Uterus (tissue), 4 donors: ENCODE data around the gene LINC00632. TPM values are rescaled to one million over a fixed set of nuclear protein-coding genes. Genes with fewer than 3 reads are reported as not detected.
"Not testable (repeated sequence)": the region's sequence is repeated elsewhere in the genome, so short reads cannot be mapped to it uniquely, and the experiment has no call there.

Source experiments
- DNase-seq, 2 donors: peaks; one replicate each; pipeline ENCODE4 v3.0.0-alpha.2; 2019 to 2020
- H3K27ac ChIP-seq, 2 donors: fragments of 200-600 bp; sonication (generic); 1 replicate in 1 of 2; 2 replicates in 1 of 2; pipeline ENCODE4 v1.5.1; 2016 to 2018
- H3K27me3 ChIP-seq, 2 donors: fragments of 200-600 bp; sonication (generic); one replicate each; pipeline ENCODE4 v1.5.1; 2018 to 2019; ENCODE audit warnings: control low read depth in 1 of 2
- H3K36me3 ChIP-seq, 2 donors: fragments of 200-600 bp; sonication (generic); one replicate each; pipeline ENCODE4 v1.5.1; 2019; ENCODE audit warnings: control low read depth in 1 of 2
- H3K4me1 ChIP-seq, 2 donors: fragments of 200-600 bp; sonication (generic); one replicate each; pipeline ENCODE4 v1.5.1; 2018 to 2019; ENCODE audit warnings: control low read depth in 1 of 2
- H3K4me3 ChIP-seq, 2 donors: fragments of 200-600 bp; sonication (generic); 1 replicate in 1 of 2; 2 replicates in 1 of 2; pipeline ENCODE4 v1.5.1; 2018 to 2019; ENCODE audit warnings: mild to moderate bottlenecking in 1 of 2
- H3K9me3 ChIP-seq, 2 donors: fragments of 200-600 bp; sonication (generic); one replicate each; pipeline ENCODE4 v1.5.1; 2019; ENCODE audit warnings: control low read depth in 1 of 2
- POLR2A ChIP-seq, 2 donors: fragments of 450-650 bp; IDR thresholded peaks; one replicate each; pipeline ENCODE4 v1.6.1; 2016; ENCODE audit warnings: antibody characterized with exemption in 2 of 2, mild to moderate bottlenecking in 1 of 2, moderate library complexity in 1 of 2
- intact Hi-C: fragments of 100-400 bp; cut with DNase I; formaldehyde crosslinking; loops from one replicate; pipeline ENCODE4 v1.15.1; 2023; ENCODE audit warnings: low total_unique reads
- total RNA-seq, 4 donors: library from RNA; depleted of rRNA in 3 of 4; stranded (reverse); fragments of >200 nt in 3 of 4; gene quantifications; one replicate each; pipeline versions ENCODE4 v1.1.0 to v1.2.4, GENCODE V29; 2014 to 2023
- TF ChIP-seq, protein P1 (sequence below), 4 experiments: fragments of 200-600 bp in 2 of 4; fragments of 450-650 bp in 2 of 4; sonication (generic) in 2 of 4; IDR thresholded peaks; one replicate each; pipeline ENCODE4 v1.5.1; 2016 to 2019; ENCODE audit warnings: antibody characterized with exemption in 4 of 4, mild to moderate bottlenecking in 2 of 4, moderate library complexity in 1 of 4
- donor health status: DM: yes; HTN: yes; CAD: no.

Gene LINC00632
- 100 to 1,000 TPM in 1 of 4 donors, 10 to 100 TPM in 3; 14.4 to 228 (median 32.4) TPM for total RNA-seq

DNA sequence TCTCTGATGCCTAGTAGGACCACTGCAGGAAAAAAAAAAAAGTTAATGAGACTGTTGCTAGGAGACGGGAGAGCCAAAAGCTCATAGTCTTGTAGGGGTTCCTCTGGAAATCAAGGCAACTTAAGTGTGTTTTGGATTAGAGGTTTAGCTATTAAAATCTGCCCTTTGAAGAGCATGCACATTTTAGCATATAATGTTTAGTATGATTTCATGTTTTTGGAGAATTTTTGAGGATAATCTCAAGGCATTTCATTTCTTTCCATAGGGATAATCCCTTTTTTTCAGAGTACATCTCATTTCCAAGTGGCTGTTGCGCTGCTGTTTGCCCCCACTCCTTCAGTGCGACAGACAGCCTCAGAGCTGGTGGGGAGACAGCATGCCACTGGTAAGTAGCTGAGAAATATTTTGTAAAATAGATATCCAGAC, at the start of gene LINC00632:
Gene LINC00632 (plus strand): TSS at position 339 of the 426 bp plus-strand sequence.
- intact Hi-C loops, result no loop called here
- Histone ChIP-seq H3K27ac (no peak within 1 kb of the TSS), H3K9me3 (no peaks in the 10 kb centered on the region), H3K36me3 (no peaks in the 10 kb centered on the region), H3K4me1 (no peaks in the 10 kb centered on the region), H3K27me3 (peaks cover 0 to 3% of the 10 kb centered on the region in 2 donors), H3K4me3 (no peak within 1 kb of the TSS)
- TF ChIP-seq POLR2A (IDR thresholded peaks at IDR 0.05), result no peak
- TF ChIP-seq, protein P1, sequence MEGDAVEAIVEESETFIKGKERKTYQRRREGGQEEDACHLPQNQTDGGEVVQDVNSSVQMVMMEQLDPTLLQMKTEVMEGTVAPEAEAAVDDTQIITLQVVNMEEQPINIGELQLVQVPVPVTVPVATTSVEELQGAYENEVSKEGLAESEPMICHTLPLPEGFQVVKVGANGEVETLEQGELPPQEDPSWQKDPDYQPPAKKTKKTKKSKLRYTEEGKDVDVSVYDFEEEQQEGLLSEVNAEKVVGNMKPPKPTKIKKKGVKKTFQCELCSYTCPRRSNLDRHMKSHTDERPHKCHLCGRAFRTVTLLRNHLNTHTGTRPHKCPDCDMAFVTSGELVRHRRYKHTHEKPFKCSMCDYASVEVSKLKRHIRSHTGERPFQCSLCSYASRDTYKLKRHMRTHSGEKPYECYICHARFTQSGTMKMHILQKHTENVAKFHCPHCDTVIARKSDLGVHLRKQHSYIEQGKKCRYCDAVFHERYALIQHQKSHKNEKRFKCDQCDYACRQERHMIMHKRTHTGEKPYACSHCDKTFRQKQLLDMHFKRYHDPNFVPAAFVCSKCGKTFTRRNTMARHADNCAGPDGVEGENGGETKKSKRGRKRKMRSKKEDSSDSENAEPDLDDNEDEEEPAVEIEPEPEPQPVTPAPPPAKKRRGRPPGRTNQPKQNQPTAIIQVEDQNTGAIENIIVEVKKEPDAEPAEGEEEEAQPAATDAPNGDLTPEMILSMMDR (IDR thresholded peaks at IDR 0.05), result no peak
- no peak for DNase-seq

DNA sequence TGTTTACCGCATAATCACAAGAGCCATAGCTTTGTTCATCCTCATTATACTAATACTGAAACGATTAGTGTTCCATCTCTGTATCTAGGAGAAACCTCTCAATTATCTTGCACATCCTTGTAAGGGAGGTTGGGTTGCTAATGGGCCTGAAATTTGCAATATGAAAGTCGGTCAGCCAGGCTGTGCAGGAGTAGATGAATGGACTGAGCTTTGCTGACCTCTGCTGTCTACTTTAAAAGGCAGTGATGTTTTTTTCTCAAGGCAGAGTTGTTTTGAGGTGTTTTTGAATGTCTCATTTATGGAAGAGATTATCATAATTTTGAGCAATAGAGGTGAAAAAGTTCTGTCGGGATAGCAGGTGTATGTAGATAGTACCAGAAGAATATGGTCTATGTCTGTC, 47.9 kb upstream of the LINC00632 start:
- TF ChIP-seq, protein P1 (IDR thresholded peaks at IDR 0.05), result no peak
- TF ChIP-seq POLR2A (IDR thresholded peaks at IDR 0.05), result no peak
- Histone ChIP-seq H3K9me3 (no peaks in the 10 kb centered on the region), H3K27me3 (no peaks in the 10 kb centered on the region), H3K4me3 (no peak overlapping the region), H3K27ac (no peak overlapping the region), H3K4me1 (no peaks in the 10 kb centered on the region), H3K36me3 (no peaks in the 10 kb centered on the region)
- intact Hi-C loops, result no loop called here
- no peak for DNase-seq

DNA sequence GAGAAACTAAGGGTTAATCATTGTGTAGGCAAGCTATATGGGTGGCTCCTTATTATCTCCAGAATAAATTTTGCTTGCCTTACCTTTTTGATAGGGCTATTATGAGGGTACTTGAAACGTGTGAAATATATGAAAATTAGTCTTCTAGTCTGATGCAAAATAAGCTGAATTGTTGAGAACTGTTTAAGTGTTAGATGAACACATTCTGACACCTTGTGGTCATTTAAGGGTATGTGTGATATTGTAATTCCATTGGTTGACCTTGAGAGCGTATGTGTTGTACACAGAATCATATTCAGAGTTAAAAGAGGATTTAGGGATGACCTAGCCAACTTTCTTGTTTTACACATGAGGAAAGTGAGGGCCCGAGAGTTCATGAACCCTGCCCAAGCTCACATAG, 44.6 kb upstream of the LINC00632 start:
- no peaks in the 10 kb centered on the region for H3K4me1 ChIP-seq
- DNase-seq, result no peak
- no peak for TF ChIP-seq POLR2A (IDR thresholded peaks at IDR 0.05)
- H3K4me3 ChIP-seq, result no peak overlapping the region
- no peaks in the 10 kb centered on the region for H3K9me3 ChIP-seq
- intact Hi-C loops, result no loop called here
- H3K27ac ChIP-seq, result no peak overlapping the region
- no peaks in the 10 kb centered on the region for H3K27me3 ChIP-seq
- H3K36me3 ChIP-seq, result no peaks in the 10 kb centered on the region

DNA sequence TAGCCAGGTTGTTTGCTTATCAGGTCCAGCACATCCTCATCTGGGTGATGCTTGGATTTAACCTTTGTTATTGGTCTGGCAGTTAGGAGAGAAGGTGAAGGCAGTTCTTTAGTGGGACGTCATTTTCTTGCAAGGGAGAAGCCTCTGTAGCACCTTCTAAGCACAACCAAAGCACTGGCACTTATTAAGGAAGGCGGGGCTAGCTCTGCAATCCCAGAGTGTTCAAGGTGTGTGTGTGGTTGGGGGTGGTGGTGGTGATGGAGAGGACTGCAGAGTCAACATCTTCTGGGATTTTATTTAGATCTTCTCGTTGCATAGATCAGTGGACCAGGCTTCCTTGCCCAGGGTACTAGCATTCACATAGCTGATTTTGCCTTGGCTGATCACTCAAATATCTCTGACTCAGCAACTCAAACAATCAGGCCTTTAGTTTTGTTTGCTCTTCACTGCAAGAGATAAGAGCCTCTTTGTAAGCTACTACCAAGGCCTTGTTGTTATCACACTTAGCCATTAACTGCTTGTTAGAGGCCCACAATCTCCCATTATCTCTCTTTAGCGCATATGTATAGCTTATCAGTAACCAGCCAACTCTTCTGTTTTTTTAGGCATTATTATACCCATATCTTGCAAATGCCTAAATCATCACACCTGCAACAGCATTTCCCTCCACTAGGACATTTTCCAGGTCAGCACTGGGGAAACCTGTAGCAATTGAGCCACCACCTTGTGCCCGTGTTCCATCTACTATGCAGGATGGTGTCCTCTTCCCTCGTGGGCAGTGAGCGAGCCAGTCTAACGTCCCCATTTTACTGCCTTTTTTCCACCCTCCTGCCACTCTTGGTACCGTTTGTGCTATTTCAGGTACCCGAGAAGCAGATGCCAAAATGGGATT, 36.5 kb upstream of the LINC00632 start:
- DNase-seq, result no peak
- intact Hi-C loops, result no loop called here
- Histone ChIP-seq H3K4me3 (no peak overlapping the region), H3K27me3 (no peaks in the 10 kb centered on the region), H3K9me3 (no peaks in the 10 kb centered on the region), H3K4me1 (no peaks in the 10 kb centered on the region), H3K36me3 (no peaks in the 10 kb centered on the region), H3K27ac (no peak overlapping the region)
- TF ChIP-seq, protein P1 (IDR thresholded peaks at IDR 0.05), result no peak
- TF ChIP-seq POLR2A (IDR thresholded peaks at IDR 0.05), result no peak

DNA sequence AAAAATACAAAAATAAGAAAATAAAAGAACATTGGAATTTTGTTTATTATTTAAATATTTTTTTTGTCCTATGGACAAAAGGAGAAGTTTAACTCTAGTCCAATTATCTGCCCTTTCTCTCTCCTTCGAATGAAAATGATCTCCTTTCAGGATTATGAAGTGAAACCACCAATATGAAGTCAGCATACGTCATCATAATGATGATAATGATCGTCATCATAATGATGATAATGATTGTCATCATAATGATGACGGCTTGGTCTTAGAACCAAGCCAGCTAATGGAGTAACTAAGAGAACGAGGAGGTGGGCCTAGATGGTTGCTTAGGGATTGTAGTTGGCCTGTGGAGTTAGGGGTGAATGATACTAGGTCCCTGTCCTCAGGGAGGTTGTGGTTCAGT, 21.9 kb upstream of the LINC00632 start:
- no peaks in the 10 kb centered on the region for H3K9me3 ChIP-seq
- H3K27ac ChIP-seq, result no peak overlapping the region
- intact Hi-C loops, result no loop called here
- H3K36me3 ChIP-seq, result no peaks in the 10 kb centered on the region
- no peak overlapping the region for H3K4me3 ChIP-seq
- H3K27me3 ChIP-seq, result no peaks in the 10 kb centered on the region
- no peaks in the 10 kb centered on the region for H3K4me1 ChIP-seq
- no peak for DNase-seq
- TF ChIP-seq, protein P1 (IDR thresholded peaks at IDR 0.05), result no peak
- no peak for TF ChIP-seq POLR2A (IDR thresholded peaks at IDR 0.05)

DNA sequence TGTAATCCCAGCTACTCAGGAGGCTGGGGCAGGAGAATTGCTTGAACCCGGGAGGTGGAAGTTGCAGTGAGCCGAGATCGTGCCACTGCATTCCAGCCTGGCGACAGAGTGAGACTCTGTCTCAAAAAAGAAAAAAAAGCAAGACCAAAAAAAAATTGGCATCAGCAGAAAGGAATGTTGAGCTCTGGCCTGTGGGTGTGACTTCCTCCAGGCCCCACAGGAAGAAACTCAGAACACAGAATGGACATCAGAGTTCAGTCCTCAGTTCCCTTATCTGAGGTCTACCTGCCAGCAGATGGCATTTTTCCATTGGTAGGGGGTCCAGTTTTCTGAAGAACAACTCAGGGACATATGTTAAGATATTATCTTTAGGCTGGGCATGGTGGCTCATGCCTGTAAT, 18.0 kb upstream of the LINC00632 start:
- DNase-seq, H3K27me3 ChIP-seq, H3K27ac ChIP-seq, H3K9me3 ChIP-seq, H3K4me1 ChIP-seq, H3K36me3 ChIP-seq, H3K4me3 ChIP-seq, intact Hi-C loops: not testable (repeated sequence)
